Gastrocnemius medialis (tissue), 4 donors: Measurements from ENCODE around the gene IL22RA1.

Experiments used
- CTCF ChIP-seq, 5 experiments: fragments of 450-650 bp in 3 of 5; fragments of 200-600 bp in 2 of 5; sonication (generic) in 2 of 5; IDR thresholded peaks in 4 of 5; conservative IDR thresholded peaks in 1 of 5; 1 replicate in 4 of 5; 2 replicates in 1 of 5; pipeline ENCODE4 v1.5.1; 2016 to 2019; ENCODE audit warnings: antibody characterized with exemption in 5 of 5, mild to moderate bottlenecking in 3 of 5, moderate library complexity in 3 of 5
- POLR2A ChIP-seq, 2 donors: fragments of 450-650 bp; IDR thresholded peaks; one replicate each; pipeline ENCODE4 v1.6.1; 2017; ENCODE audit warnings: antibody characterized with exemption in 2 of 2, mild to moderate bottlenecking in 2 of 2, moderate library complexity in 2 of 2

- TF ChIP-seq CTCF (IDR thresholded peaks at IDR 0.05 in 4 of 5, conservative IDR thresholded peaks at IDR 0.05 in 1 of 5) (no peak), POLR2A (IDR thresholded peaks at IDR 0.05) (no peak)
Measured at GRCh38 chr1:24117132-24117531, 25.8 kb downstream of the IL22RA1 start.
